K562 (cell line): ENCODE data around the gene RET. TPM values are rescaled to one million over a fixed set of nuclear protein-coding genes. Genes with fewer than 3 reads are reported as not detected.

Experiments
- ATAC-seq: fragments of 200-7000 bp; cut with Tn5 transposase; 3 replicates; pipeline ENCODE4 v1.9.1; 2020; ENCODE audit warnings: moderate library complexity
- BruUV-seq: library from RNA; stranded (reverse); fragments of 400-500 nt; replicated peaks from 2 replicates; lab custom pipeline; 2021; lab: Mats Ljungman, UMichigan
- CTCF ChIA-PET: fragments of 300-600 bp; formaldehyde crosslinking; extraction: SDS; loops from one replicate; lab custom pipeline; 2021; ENCODE audit warnings: low intra/inter-chr PET ratio; lab: Yijun Ruan, JAX
- POLR2A ChIA-PET: fragments of 300-600, 350-650 bp; sonication (Branson Sonifier 250); formaldehyde crosslinking; extraction: SDS; loops from one replicate; lab custom pipeline; 2021; ENCODE audit warnings: antibody characterized with exemption, inconsistent platforms; lab: Yijun Ruan, JAX
- DNase-seq, 4 experiments: peaks; one replicate each; pipeline versions ENCODE4 v3.0.0 to v3.0.0-alpha.2; 2011 to 2018; ENCODE audit warnings: low spot score in 3 of 4, mixed read lengths in 3 of 4; ENCODE audit errors: extremely low read depth in 1 of 4
- FAIRE-seq: peaks from 2 replicates; lab custom pipeline; 2011; peaks lifted over from hg19 to GRCh38; lab: Jason Lieb, UNC
- H2AFZ ChIP-seq: 2 replicates; pipeline ENCODE4 v1.6.0; 2011; ENCODE audit warnings: low read depth, low read length, control low read depth, inconsistent platforms
- H3K27ac ChIP-seq: fragments of 200-600 bp; 3 replicates; pipeline ENCODE4 v1.8.0; 2011; ENCODE audit warnings: low read depth, mild to moderate bottlenecking, control low read depth, inconsistent platforms, low read length, moderate library complexity, mixed read lengths; ENCODE audit errors: extremely low read depth
- H3K27me3 ChIP-seq, 2 experiments: fragments of 300-600 bp in 1 of 2; 2 replicates in 1 of 2; 3 replicates in 1 of 2; pipeline versions ENCODE4 v1.6.0 to v1.8.0; 2011; ENCODE audit warnings: inconsistent platforms in 2 of 2, low read length in 2 of 2, mild to moderate bottlenecking in 1 of 2, mixed read lengths in 1 of 2, moderate library complexity in 1 of 2; ENCODE audit not compliant: control insufficient read depth in 2 of 2, insufficient read depth in 2 of 2
- H3K36me3 ChIP-seq: fragments of 300-600 bp; 3 replicates; pipeline ENCODE4 v1.8.0; 2011; ENCODE audit warnings: mild to moderate bottlenecking, low read length, inconsistent platforms; ENCODE audit not compliant: control insufficient read depth, insufficient read depth
- H3K4me1 ChIP-seq, 2 experiments: fragments of 200-600 bp in 1 of 2; replicated peaks in 1 of 2; 2 replicates in 1 of 2; 3 replicates in 1 of 2; pipeline versions ENCODE4 v1.5.1 to v1.8.0; 2011; ENCODE audit warnings: inconsistent platforms in 2 of 2, low read length in 2 of 2, mild to moderate bottlenecking in 1 of 2, mixed read lengths in 1 of 2, moderate library complexity in 1 of 2; ENCODE audit not compliant: control insufficient read depth in 2 of 2, insufficient read depth in 2 of 2
- H3K4me2 ChIP-seq: 2 replicates; pipeline ENCODE4 v1.6.1; 2011; ENCODE audit warnings: low read length, control low read depth, inconsistent platforms, mixed read lengths; ENCODE audit not compliant: insufficient read depth
- H3K4me3 ChIP-seq: fragments of 200-600 bp; sonication (generic), shearing (Covaris generic); 2 replicates; pipeline ENCODE4 v1.5.1; 2016; ENCODE audit warnings: control low read depth, inconsistent platforms
- H3K79me2 ChIP-seq: fragments of 200-600 bp; 3 replicates; pipeline ENCODE4 v1.8.0; 2011; ENCODE audit warnings: low read length, inconsistent platforms; ENCODE audit not compliant: control insufficient read depth, insufficient read depth
- H3K9ac ChIP-seq, 2 experiments: 2 replicates each; pipeline versions ENCODE4 v1.6.0 to v1.6.1; 2011; ENCODE audit warnings: low read depth in 2 of 2, low read length in 2 of 2, control low read depth in 1 of 2, inconsistent platforms in 1 of 2, mild to moderate bottlenecking in 1 of 2, mixed read lengths in 1 of 2; ENCODE audit not compliant: insufficient read depth in 1 of 2
- H3K9me1 ChIP-seq: one replicate; pipeline ENCODE4 v1.6.0; 2011; ENCODE audit warnings: inconsistent platforms, mild to moderate bottlenecking, low read length, moderate library complexity; ENCODE audit not compliant: control insufficient read depth, insufficient read depth
- H3K9me3 ChIP-seq: replicated peaks from 2 replicates; pipeline ENCODE4 v1.5.1; 2011; ENCODE audit warnings: low read depth, low read length, inconsistent platforms; ENCODE audit not compliant: control insufficient read depth, insufficient read depth
- H4K20me1 ChIP-seq: replicated peaks from 2 replicates; pipeline ENCODE4 v1.6.1; 2011; ENCODE audit warnings: low read length, inconsistent platforms, mixed read lengths; ENCODE audit not compliant: control insufficient read depth, insufficient read depth
- BACH1 ChIP-seq: fragments of 200-800 bp; sonication (Bioruptor generic); IDR thresholded peaks from 2 replicates; pipeline ENCODE4 v1.6.1; 2016; ENCODE audit warnings: missing genetic modification characterization, missing compliant biosample characterization
- BDP1 ChIP-seq: IDR thresholded peaks from 3 replicates; pipeline ENCODE4 v1.6.1; 2011; ENCODE audit not compliant: insufficient read length, insufficient read depth
- EHMT2 ChIP-seq: fragments of 450-650 bp; IDR thresholded peaks from 2 replicates; pipeline ENCODE4 v1.6.1; 2018; ENCODE audit warnings: antibody characterized with exemption
- ELF1 ChIP-seq: fragments of 200-800 bp; sonication (Bioruptor generic); IDR thresholded peaks from 2 replicates; pipeline ENCODE4 v1.6.1; 2016; ENCODE audit warnings: missing genetic modification characterization, missing compliant biosample characterization
- ELF4 ChIP-seq: fragments of 450-650 bp; formaldehyde crosslinking; IDR thresholded peaks from 2 replicates; pipeline ENCODE4 v1.4.0; 2022; ENCODE audit warnings: missing genetic modification characterization
- FIP1L1 ChIP-seq: fragments of 200-400 bp; formaldehyde crosslinking; IDR thresholded peaks from 2 replicates; pipeline ENCODE4 v1.6.1; 2018; ENCODE audit warnings: mild to moderate bottlenecking, low read depth, low read length; ENCODE audit not compliant: poor library complexity, severe bottlenecking
- FOXJ2 ChIP-seq: fragments of 200-800 bp; sonication (Bioruptor generic); IDR thresholded peaks from 2 replicates; pipeline ENCODE4 v1.6.1; 2016; ENCODE audit warnings: missing genetic modification characterization, missing compliant biosample characterization
- MCM5 ChIP-seq: fragments of 450-650 bp; IDR thresholded peaks from 2 replicates; pipeline ENCODE4 v1.6.1; 2016; ENCODE audit warnings: low read depth
- NFE2 ChIP-seq: IDR thresholded peaks from 2 replicates; pipeline ENCODE4 v1.6.1; 2014; ENCODE audit warnings: antibody characterized with exemption, low read depth
- NFE2L1 ChIP-seq: fragments of 450-650 bp; IDR thresholded peaks from 2 replicates; pipeline ENCODE4 v1.6.1; 2016; ENCODE audit warnings: missing genetic modification characterization, low read depth, mild to moderate bottlenecking, missing compliant biosample characterization, moderate library complexity, borderline replicate concordance
- PHTF2 ChIP-seq: fragments of 250-450 bp; sonication (Bioruptor Pico); IDR thresholded peaks from 2 replicates; pipeline ENCODE4 v1.5.0; 2021; ENCODE audit warnings: mild to moderate bottlenecking
- SIN3B ChIP-seq: fragments of 450-650 bp; IDR thresholded peaks from 2 replicates; pipeline ENCODE4 v1.6.1; 2017; ENCODE audit warnings: low read depth, mild to moderate bottlenecking, moderate library complexity
- TBL1XR1 ChIP-seq, 2 experiments: IDR thresholded peaks; 2 replicates each; pipeline ENCODE4 v1.6.1; 2012; ENCODE audit warnings: improper control_type of control experiment in 2 of 2, low read length in 2 of 2, mild to moderate bottlenecking in 1 of 2
- XRCC3 ChIP-seq: fragments of 450-650 bp; IDR thresholded peaks from 2 replicates; pipeline ENCODE4 v1.6.1; 2017; ENCODE audit warnings: mild to moderate bottlenecking, moderate library complexity
- ZFPM2 ChIP-seq: fragments of 250-450 bp; sonication (Bioruptor Pico); IDR thresholded peaks from 2 replicates; pipeline ENCODE4 v1.5.1; 2022; ENCODE audit warnings: mild to moderate bottlenecking
- ZNF12 ChIP-seq: sonication (generic); formaldehyde crosslinking; IDR thresholded peaks from 2 replicates; pipeline ENCODE4 v1.4.0; 2020; ENCODE audit warnings: mild to moderate bottlenecking, missing genetic modification reagents
- ZNF175 ChIP-seq: fragments of 200-800 bp; sonication (Bioruptor generic); IDR thresholded peaks from 2 replicates; pipeline ENCODE4 v1.6.1; 2016; ENCODE audit warnings: low read depth, mild to moderate bottlenecking, missing genetic modification characterization, missing compliant biosample characterization
- ZNF431 ChIP-seq: sonication (generic); formaldehyde crosslinking; IDR thresholded peaks from 2 replicates; pipeline ENCODE4 v1.8.0; 2022; ENCODE audit warnings: mild to moderate bottlenecking, missing genetic modification reagents
- ZNF507 ChIP-seq: conservative IDR thresholded peaks from 2 replicates; pipeline ENCODE4 v1.6.1; 2017; ENCODE audit warnings: missing genetic modification characterization, missing compliant biosample characterization
- ZNF551 ChIP-seq: fragments of 250-450 bp; sonication (Bioruptor Pico); IDR thresholded peaks from 2 replicates; pipeline ENCODE4 v1.5.0; 2021; ENCODE audit warnings: mild to moderate bottlenecking, moderate library complexity
- WGBS: fragments of 100-300 bp; shearing (Covaris generic); methylation state at CpG from one replicate; pipeline ENCODE4 v1.1.6; 2016; ENCODE audit warnings: low coverage, mixed read lengths; ENCODE audit not compliant: insufficient coverage; ENCODE audit errors: missing lambda C conversion rate; 5-methylcytosine and 5-hydroxymethylcytosine counted together
- in situ Hi-C: fragments of 300-500 bp; cut with MboI; formaldehyde crosslinking; loops from 4 replicates; pipeline ENCODE4 v1.15.0; 2018; ENCODE audit warnings: inconsistent platforms, mixed read lengths
- intact Hi-C: fragments of 100-400 bp; cut with micrococcal nuclease; formaldehyde crosslinking; loops from 2 replicates; pipeline ENCODE4 v1.14.2; 2022
- polyA plus RNA-seq, 8 experiments: library from polyadenylated mRNA; depleted of rRNA in 4 of 8; stranded (reverse) in 5 of 8; unstranded in 3 of 8; fragments of >200 nt; fragmentation: Nextera tagmentation in 2 of 8; fragmentation: Illumina TruSeq in 1 of 8; extraction: Ambion mirVana in 2 of 8; extraction: Trizol in 1 of 8; gene quantifications; 2 replicates each; pipeline versions ENCODE4 v1.2.1 to v1.2.3, GENCODE V29; 2011 to 2014; ENCODE audit warnings: inconsistent platforms in 1 of 8, missing spikeins in 1 of 8
- total RNA-seq, 7 experiments: library from RNA; depleted of rRNA in 6 of 7; stranded (reverse); fragments of >200 nt in 6 of 7; fragmentation: Illumina TruSeq in 2 of 7; extraction: Trizol in 2 of 7; gene quantifications; 2 replicates each; pipeline versions ENCODE4 v1.2.1 to v1.2.3, GENCODE V29; 2011 to 2021; ENCODE audit warnings: low replicate concordance in 1 of 7
- TF ChIP-seq, protein P1 (sequence below): sonication (generic); formaldehyde crosslinking; IDR thresholded peaks from 2 replicates; pipeline ENCODE4 v1.8.1; 2023; ENCODE audit warnings: mild to moderate bottlenecking, missing genetic modification reagents

The RET gene
- total and polyA plus RNA-seq, 9 of the 15 experiments (the other 6 are each of a cell fraction or from before 2014, with no cell fraction given), result 0.04 to 0.05 TPM; not detected in 7

DNA sequence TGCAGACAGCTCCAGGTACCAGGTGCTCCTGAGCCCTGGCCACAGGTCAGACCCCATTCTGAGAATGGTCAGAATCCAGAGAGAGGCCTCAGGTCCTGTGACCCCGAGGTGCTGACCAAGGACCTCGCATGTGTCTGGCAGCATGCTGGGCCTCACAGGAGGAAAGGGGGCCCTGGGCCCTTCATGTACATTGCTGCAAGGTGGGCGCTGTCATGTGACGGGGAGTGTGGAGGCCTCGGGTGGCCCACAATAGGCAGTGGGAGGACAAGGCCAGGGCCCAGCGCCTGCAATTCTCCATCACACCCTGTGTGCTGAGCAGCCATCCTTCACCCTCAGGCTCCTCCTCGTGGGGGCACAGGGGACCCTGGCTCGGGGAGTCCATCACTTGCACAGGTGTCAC is 15.5 kb upstream of the RET start (continued):
- no peak for TF ChIP-seq EHMT2
- TF ChIP-seq SIN3B, result no peak
- no peak for TF ChIP-seq NFE2
- TF ChIP-seq ELF1, result no peak
- no peak for TF ChIP-seq ZNF12 (CRISPR knock-in tag)
- no peak for TF ChIP-seq BDP1
- TF ChIP-seq ELF4 (CRISPR knock-in tag), result no peak
- TF ChIP-seq ZNF507 (tag), result no peak
- TF ChIP-seq ZNF551, result no peak
- TF ChIP-seq, protein P1, sequence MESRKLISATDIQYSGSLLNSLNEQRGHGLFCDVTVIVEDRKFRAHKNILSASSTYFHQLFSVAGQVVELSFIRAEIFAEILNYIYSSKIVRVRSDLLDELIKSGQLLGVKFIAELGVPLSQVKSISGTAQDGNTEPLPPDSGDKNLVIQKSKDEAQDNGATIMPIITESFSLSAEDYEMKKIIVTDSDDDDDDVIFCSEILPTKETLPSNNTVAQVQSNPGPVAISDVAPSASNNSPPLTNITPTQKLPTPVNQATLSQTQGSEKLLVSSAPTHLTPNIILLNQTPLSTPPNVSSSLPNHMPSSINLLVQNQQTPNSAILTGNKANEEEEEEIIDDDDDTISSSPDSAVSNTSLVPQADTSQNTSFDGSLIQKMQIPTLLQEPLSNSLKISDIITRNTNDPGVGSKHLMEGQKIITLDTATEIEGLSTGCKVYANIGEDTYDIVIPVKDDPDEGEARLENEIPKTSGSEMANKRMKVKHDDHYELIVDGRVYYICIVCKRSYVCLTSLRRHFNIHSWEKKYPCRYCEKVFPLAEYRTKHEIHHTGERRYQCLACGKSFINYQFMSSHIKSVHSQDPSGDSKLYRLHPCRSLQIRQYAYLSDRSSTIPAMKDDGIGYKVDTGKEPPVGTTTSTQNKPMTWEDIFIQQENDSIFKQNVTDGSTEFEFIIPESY (CRISPR knock-in tag), result no peak
- no peak for TF ChIP-seq ZNF431 (CRISPR knock-in tag)
- no peak for TF ChIP-seq NFE2L1

DNA sequence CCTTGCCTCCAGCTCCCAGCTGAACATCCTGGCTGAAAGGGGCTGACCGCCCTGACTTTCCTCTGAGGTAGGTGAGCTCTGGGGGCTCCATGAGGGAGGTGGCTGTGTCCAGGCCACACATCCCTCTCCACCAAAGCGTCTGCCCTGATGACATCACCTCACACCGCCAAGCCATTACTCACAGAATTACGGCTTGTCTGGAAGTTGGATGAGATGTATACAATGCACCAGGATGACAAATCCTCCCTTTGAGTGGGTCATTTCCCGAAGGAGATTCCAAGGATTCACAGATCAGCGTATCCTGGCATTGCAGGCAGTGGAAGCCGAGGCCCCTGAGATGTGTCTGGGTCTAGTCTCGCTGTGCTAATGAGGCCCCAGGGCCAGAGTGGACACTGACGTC is 15.1 kb upstream of the RET start:
- H3K9me1 ChIP-seq, result no peaks in the 10 kb centered on the region
- H3K9me3 ChIP-seq, result no peaks in the 10 kb centered on the region
- CTCF ChIA-PET, result no interaction called here
- H3K27me3 ChIP-seq, result peaks cover 4 to 44% of the 10 kb centered on the region in 2 experiments; a peak in 4 of 5 replicates
- BruUV-seq, result no TSS peak
- TF ChIP-seq MCM5, result no peak
- TF ChIP-seq PHTF2 (CRISPR knock-in tag), result no peak
- TF ChIP-seq ZNF175 (CRISPR knock-in tag), result no peak
- TF ChIP-seq TBL1XR1 (IDR thresholded peaks at IDR 0.05; ENCODE audit: low read length in 2 of 2), result no peak
- no peak for TF ChIP-seq FOXJ2 (tag)
- TF ChIP-seq BACH1 (tag), result no peak
- no peak for TF ChIP-seq XRCC3
- TF ChIP-seq ZFPM2 (CRISPR knock-in tag), result no peak
- no peak for TF ChIP-seq FIP1L1
- no peak for DNase-seq
- H3K4me1 ChIP-seq, result peaks cover 0 to 4% of the 10 kb centered on the region in 2 experiments; a peak in 2 of 5 replicates
- peaks cover 4% of the 10 kb centered on the region for H4K20me1 ChIP-seq
- no peaks in the 10 kb centered on the region for H3K36me3 ChIP-seq
- no peak overlapping the region for H3K27ac ChIP-seq
- H3K9ac ChIP-seq, result peak overlapping the region in 1 of 2 experiments; percentile 35; a peak in 1 of 4 replicates
- POLR2A ChIA-PET, result interaction anchor here (0.6 kb wide), 1 partner anchor 78 kb away, joined by 3 read pairs; no protein-coding TSS in a partner anchor
- H3K4me2 ChIP-seq, result no peak overlapping the region
- in situ Hi-C loops (no loop called here), intact Hi-C loops (no loop called here)
- WGBS, result under 1% methylated on average over 9 of the region's 9 CpGs
- ATAC-seq, result no peak
- no peaks in the 10 kb centered on the region for H3K79me2 ChIP-seq
- no peak overlapping the region for H2AFZ ChIP-seq
- no peak for FAIRE-seq
- no peak overlapping the region for H3K4me3 ChIP-seq
